HepG2 (cell line): ENCODE results near the gene DRAP1. TPM values are rescaled to one million over a fixed set of nuclear protein-coding genes. Genes with fewer than 3 reads are reported as not detected.

Experiments used
- HIC2 ChIP-seq: sonication (generic); formaldehyde crosslinking; IDR thresholded peaks from 2 replicates; pipeline ENCODE4 v1.9.0; 2022; ENCODE audit warnings: low read depth, missing genetic modification reagents
- KLF13 ChIP-seq: sonication (generic); formaldehyde crosslinking; IDR thresholded peaks from 2 replicates; pipeline ENCODE4 v1.4.0; 2020; ENCODE audit warnings: mild to moderate bottlenecking, missing genetic modification reagents
- PLSCR1 ChIP-seq: sonication (generic); formaldehyde crosslinking; IDR thresholded peaks from 2 replicates; pipeline ENCODE4 v1.5.0; 2020; ENCODE audit warnings: missing genetic modification reagents, mild to moderate bottlenecking, borderline replicate concordance
- POLR2AphosphoS5 ChIP-seq: IDR thresholded peaks from 2 replicates; pipeline ENCODE4 v1.6.1; 2012; ENCODE audit warnings: low read depth, low read length
- SATB2 ChIP-seq: sonication (generic); formaldehyde crosslinking; IDR thresholded peaks from 2 replicates; pipeline ENCODE4 v1.5.0; 2020; ENCODE audit warnings: missing genetic modification reagents
- ZFY ChIP-seq: sonication (generic); formaldehyde crosslinking; IDR thresholded peaks from 2 replicates; pipeline ENCODE4 v1.4.0; 2020; ENCODE audit warnings: missing genetic modification reagents
- ZNF235 ChIP-seq: sonication (generic); formaldehyde crosslinking; IDR thresholded peaks from 2 replicates; pipeline ENCODE4 v1.8.1; 2023; ENCODE audit warnings: mild to moderate bottlenecking, missing genetic modification reagents, borderline replicate concordance
- ZNF318 ChIP-seq: sonication (generic); formaldehyde crosslinking; IDR thresholded peaks from 2 replicates; pipeline ENCODE4 v1.4.0; 2020; ENCODE audit warnings: mild to moderate bottlenecking, missing genetic modification reagents
- ZZZ3 ChIP-seq: sonication (generic); formaldehyde crosslinking; IDR thresholded peaks from 2 replicates; pipeline ENCODE4 v1.4.0; 2020; ENCODE audit warnings: missing genetic modification reagents, mild to moderate bottlenecking, borderline replicate concordance
- polyA plus RNA-seq, 8 experiments: library from polyadenylated mRNA; depleted of rRNA in 3 of 8; stranded (reverse) in 7 of 8; unstranded in 1 of 8; fragments of >200 nt; fragmentation: Illumina TruSeq in 4 of 8; extraction: Trizol in 4 of 8; gene quantifications; 2 replicates each; pipeline versions ENCODE4 v1.2.1 to v1.2.3, GENCODE V29; 2011 to 2016; ENCODE audit warnings: low read depth in 4 of 8, missing spikeins in 1 of 8, mixed read lengths in 1 of 8; ENCODE audit not compliant: insufficient read depth in 1 of 8
- total RNA-seq, 5 experiments: library from RNA; depleted of rRNA; stranded (reverse); fragments of >200 nt; fragmentation: Illumina TruSeq; extraction: Trizol; gene quantifications; 2 replicates each; pipeline ENCODE4 v1.2.3, GENCODE V29; 2016; ENCODE audit warnings: low read depth in 1 of 5
- TF ChIP-seq, protein P1 (sequence below): sonication (generic); formaldehyde crosslinking; IDR thresholded peaks from 2 replicates; pipeline ENCODE4 v1.4.0; 2020; ENCODE audit warnings: missing genetic modification reagents, borderline replicate concordance
- TF ChIP-seq, protein P2 (sequence below): sonication (generic); formaldehyde crosslinking; IDR thresholded peaks from 2 replicates; pipeline ENCODE4 v1.5.0; 2020; ENCODE audit warnings: missing genetic modification reagents

DRAP1 gene
- total and polyA plus RNA-seq, 2 of the 13 experiments (the other 11 are each of a cell fraction or from before 2014, with no cell fraction given) = 46.8 to 52.3 TPM

- peak; percentile 69 for TF ChIP-seq HIC2 (CRISPR knock-in tag)
- no peak for TF ChIP-seq ZZZ3 (CRISPR knock-in tag)
- no peak for TF ChIP-seq ZNF235 (CRISPR knock-in tag)
- TF ChIP-seq, protein P1, sequence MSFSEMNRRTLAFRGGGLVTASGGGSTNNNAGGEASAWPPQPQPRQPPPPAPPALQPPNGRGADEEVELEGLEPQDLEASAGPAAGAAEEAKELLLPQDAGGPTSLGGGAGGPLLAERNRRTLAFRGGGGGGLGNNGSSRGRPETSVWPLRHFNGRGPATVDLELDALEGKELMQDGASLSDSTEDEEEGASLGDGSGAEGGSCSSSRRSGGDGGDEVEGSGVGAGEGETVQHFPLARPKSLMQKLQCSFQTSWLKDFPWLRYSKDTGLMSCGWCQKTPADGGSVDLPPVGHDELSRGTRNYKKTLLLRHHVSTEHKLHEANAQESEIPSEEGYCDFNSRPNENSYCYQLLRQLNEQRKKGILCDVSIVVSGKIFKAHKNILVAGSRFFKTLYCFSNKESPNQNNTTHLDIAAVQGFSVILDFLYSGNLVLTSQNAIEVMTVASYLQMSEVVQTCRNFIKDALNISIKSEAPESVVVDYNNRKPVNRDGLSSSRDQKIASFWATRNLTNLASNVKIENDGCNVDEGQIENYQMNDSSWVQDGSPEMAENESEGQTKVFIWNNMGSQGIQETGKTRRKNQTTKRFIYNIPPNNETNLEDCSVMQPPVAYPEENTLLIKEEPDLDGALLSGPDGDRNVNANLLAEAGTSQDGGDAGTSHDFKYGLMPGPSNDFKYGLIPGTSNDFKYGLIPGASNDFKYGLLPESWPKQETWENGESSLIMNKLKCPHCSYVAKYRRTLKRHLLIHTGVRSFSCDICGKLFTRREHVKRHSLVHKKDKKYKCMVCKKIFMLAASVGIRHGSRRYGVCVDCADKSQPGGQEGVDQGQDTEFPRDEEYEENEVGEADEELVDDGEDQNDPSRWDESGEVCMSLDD (CRISPR knock-in tag) = peak; percentile 88; the same call in 1 of the 2 replicates
- TF ChIP-seq, protein P2, sequence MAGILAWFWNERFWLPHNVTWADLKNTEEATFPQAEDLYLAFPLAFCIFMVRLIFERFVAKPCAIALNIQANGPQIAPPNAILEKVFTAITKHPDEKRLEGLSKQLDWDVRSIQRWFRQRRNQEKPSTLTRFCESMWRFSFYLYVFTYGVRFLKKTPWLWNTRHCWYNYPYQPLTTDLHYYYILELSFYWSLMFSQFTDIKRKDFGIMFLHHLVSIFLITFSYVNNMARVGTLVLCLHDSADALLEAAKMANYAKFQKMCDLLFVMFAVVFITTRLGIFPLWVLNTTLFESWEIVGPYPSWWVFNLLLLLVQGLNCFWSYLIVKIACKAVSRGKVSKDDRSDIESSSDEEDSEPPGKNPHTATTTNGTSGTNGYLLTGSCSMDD = no peak
- TF ChIP-seq KLF13 (CRISPR knock-in tag) = peak; percentile 25; the same call in 1 of the 2 replicates
- TF ChIP-seq SATB2 = no peak
- TF ChIP-seq POLR2AphosphoS5 = no peak
- peak; percentile 68 for TF ChIP-seq ZFY (CRISPR knock-in tag)
- no peak for TF ChIP-seq ZNF318 (CRISPR knock-in tag)
- no peak for TF ChIP-seq PLSCR1 (CRISPR knock-in tag)
Observed at GRCh38 chr11:65891219-65892136, 27.7 kb upstream of the DRAP1 start (continued).
